K562 (cell line): ENCODE data around the gene FOSL2. TPM values are rescaled to one million over a fixed set of nuclear protein-coding genes. Genes with fewer than 3 reads are reported as not detected.

Source experiments
- ADNP ChIP-seq: fragments of 200-800 bp; sonication (Bioruptor generic); IDR thresholded peaks from 2 replicates; pipeline ENCODE4 v1.6.1; 2016; ENCODE audit warnings: missing genetic modification characterization, missing compliant biosample characterization
- BRD4 ChIP-seq: fragments of 200-600 bp; sonication (generic); IDR thresholded peaks from 2 replicates; pipeline ENCODE4 v1.6.1; 2017; ENCODE audit warnings: inconsistent platforms
- CBX1 ChIP-seq: sonication (generic); IDR thresholded peaks from 2 replicates; pipeline ENCODE4 v1.6.1; 2016; ENCODE audit warnings: antibody characterized with exemption, low read depth, mild to moderate bottlenecking
- CBX2 ChIP-seq: fragments of 200-600 bp; sonication (generic); IDR thresholded peaks from one replicate; pipeline ENCODE4 v1.6.1; 2012; ENCODE audit warnings: mild to moderate bottlenecking, low read length, inconsistent platforms; ENCODE audit not compliant: insufficient read depth, poor library complexity, severe bottlenecking
- CCNT2 ChIP-seq: IDR thresholded peaks from 2 replicates; pipeline ENCODE4 v1.6.1; 2011; ENCODE audit warnings: borderline replicate concordance, low read depth, mild to moderate bottlenecking, moderate library complexity, mixed read lengths, low read length; ENCODE audit not compliant: insufficient read length; ENCODE audit errors: extremely low read depth
- ELF4 ChIP-seq: fragments of 450-650 bp; formaldehyde crosslinking; IDR thresholded peaks from 2 replicates; pipeline ENCODE4 v1.4.0; 2022; ENCODE audit warnings: missing genetic modification characterization
- GABPA ChIP-seq: fragments of 200-800 bp; sonication (Bioruptor generic); conservative IDR thresholded peaks from 2 replicates; pipeline ENCODE4 v1.6.1; 2016; ENCODE audit warnings: low read depth, missing genetic modification characterization, missing compliant biosample characterization
- GTF2F1 ChIP-seq: IDR thresholded peaks from 2 replicates; pipeline ENCODE4 v1.6.1; 2011; ENCODE audit warnings: low read depth, low read length, improper control_type of control experiment
- HLTF ChIP-seq: fragments of 450-650 bp; IDR thresholded peaks from 2 replicates; pipeline ENCODE4 v1.6.1; 2016
- KDM1A ChIP-seq, 2 experiments: fragments of 450-650 bp; IDR thresholded peaks; 2 replicates each; pipeline ENCODE4 v1.6.1; 2016; ENCODE audit warnings: mild to moderate bottlenecking in 2 of 2
- MAZ ChIP-seq, 2 experiments: fragments of 450-650 bp in 1 of 2; sonication (generic) in 1 of 2; formaldehyde crosslinking; IDR thresholded peaks in 1 of 2; conservative IDR thresholded peaks in 1 of 2; 2 replicates each; pipeline versions ENCODE4 v1.4.0 to v1.5.0; 2020; ENCODE audit warnings: mild to moderate bottlenecking in 1 of 2, missing genetic modification reagents in 1 of 2
- MED1 ChIP-seq: sonication (generic); formaldehyde crosslinking; IDR thresholded peaks from 2 replicates; pipeline ENCODE4 v1.8.1; 2023; ENCODE audit warnings: missing genetic modification reagents, borderline replicate concordance
- NR1H2 ChIP-seq: sonication (generic); formaldehyde crosslinking; IDR thresholded peaks from 2 replicates; pipeline ENCODE4 v1.4.0; 2020; ENCODE audit warnings: mild to moderate bottlenecking, missing genetic modification reagents
- NR3C1 ChIP-seq: sonication (generic); formaldehyde crosslinking; IDR thresholded peaks from 2 replicates; pipeline ENCODE4 v1.8.1; 2022; ENCODE audit warnings: missing genetic modification reagents
- PHF8 ChIP-seq: fragments of 200-600 bp; sonication (generic); IDR thresholded peaks from 2 replicates; pipeline ENCODE4 v1.6.1; 2012; ENCODE audit warnings: mixed run types, mild to moderate bottlenecking, inconsistent platforms, low read length, moderate library complexity, borderline replicate concordance
- POU5F1 ChIP-seq: fragments of 150-350 bp; IDR thresholded peaks from 2 replicates; pipeline ENCODE4 v1.6.1; 2014; ENCODE audit warnings: borderline replicate concordance, low read length, low read depth, mild to moderate bottlenecking; ENCODE audit not compliant: partially characterized antibody
- PTBP1 ChIP-seq: fragments of 200-400 bp; formaldehyde crosslinking; IDR thresholded peaks from 2 replicates; pipeline ENCODE4 v1.6.1; 2017; ENCODE audit warnings: low read depth, low read length
- RNF2 ChIP-seq: sonication (generic); IDR thresholded peaks from 2 replicates; pipeline ENCODE4 v1.6.1; 2016
- SETDB1 ChIP-seq: IDR thresholded peaks from one replicate; pipeline ENCODE4 v1.6.1; 2012; ENCODE audit warnings: low read length, control low read depth, inconsistent platforms
- SREBF2 ChIP-seq: sonication (generic); formaldehyde crosslinking; IDR thresholded peaks from 2 replicates; pipeline ENCODE4 v1.4.0; 2020; ENCODE audit warnings: mild to moderate bottlenecking, missing genetic modification reagents
- TCF3 ChIP-seq: sonication (generic); formaldehyde crosslinking; IDR thresholded peaks from 2 replicates; pipeline ENCODE4 v1.4.0; 2020; ENCODE audit warnings: mild to moderate bottlenecking, missing genetic modification reagents
- TFE3 ChIP-seq: fragments of 450-650 bp; formaldehyde crosslinking; IDR thresholded peaks from 2 replicates; pipeline ENCODE4 v1.4.0; 2020; ENCODE audit warnings: mild to moderate bottlenecking, mixed read lengths
- ZNF395 ChIP-seq: fragments of 200-800 bp; sonication (Bioruptor generic); IDR thresholded peaks from 2 replicates; pipeline ENCODE4 v1.6.1; 2017; ENCODE audit warnings: missing genetic modification characterization, missing compliant biosample characterization
- ZNF511 ChIP-seq: sonication (generic); formaldehyde crosslinking; IDR thresholded peaks from 2 replicates; pipeline ENCODE4 v1.8.0; 2022; ENCODE audit warnings: mild to moderate bottlenecking, missing genetic modification reagents
- ZNF668 ChIP-seq: fragments of 250-450 bp; sonication (Bioruptor Pico); IDR thresholded peaks from 2 replicates; pipeline ENCODE4 v1.8.0; 2022; ENCODE audit warnings: mild to moderate bottlenecking, inconsistent platforms
- ZNF830 ChIP-seq: fragments of 250-450 bp; sonication (Bioruptor Pico); IDR thresholded peaks from 2 replicates; pipeline ENCODE4 v1.5.0; 2021; ENCODE audit warnings: mild to moderate bottlenecking
- polyA plus RNA-seq, 8 experiments: library from polyadenylated mRNA; depleted of rRNA in 4 of 8; stranded (reverse) in 5 of 8; unstranded in 3 of 8; fragments of >200 nt; fragmentation: Nextera tagmentation in 2 of 8; fragmentation: Illumina TruSeq in 1 of 8; extraction: Ambion mirVana in 2 of 8; extraction: Trizol in 1 of 8; gene quantifications; 2 replicates each; pipeline versions ENCODE4 v1.2.1 to v1.2.3, GENCODE V29; 2011 to 2014; ENCODE audit warnings: inconsistent platforms in 1 of 8, missing spikeins in 1 of 8
- total RNA-seq, 7 experiments: library from RNA; depleted of rRNA in 6 of 7; stranded (reverse); fragments of >200 nt in 6 of 7; fragmentation: Illumina TruSeq in 2 of 7; extraction: Trizol in 2 of 7; gene quantifications; 2 replicates each; pipeline versions ENCODE4 v1.2.1 to v1.2.3, GENCODE V29; 2011 to 2021; ENCODE audit warnings: low replicate concordance in 1 of 7

FOSL2 gene
- total and polyA plus RNA-seq, 9 of the 15 experiments (the other 6 are each of a cell fraction or from before 2014, with no cell fraction given): 0.04 to 2.9 (median 0.80) TPM

GRCh38 chr2:28390746-28391563 lies 1.7 kb upstream of the FOSL2 start (continued):
- TF ChIP-seq CCNT2: no peak
- no peak for TF ChIP-seq ZNF830 (CRISPR knock-in tag)
- TF ChIP-seq NR3C1: 0 out of 2 replicates have a peak, but pooled peaks have one; percentile 76
- TF ChIP-seq HLTF: no peak
- peak in 1 of 2 experiments; percentile 37; a peak in 1 of 4 replicates for TF ChIP-seq KDM1A (IDR thresholded peaks at IDR 0.05)
- 0 out of 2 replicates have a peak, but pooled peaks have one; percentile 19 for TF ChIP-seq CBX1
- no peak for TF ChIP-seq POU5F1
- TF ChIP-seq ZNF511: 0 out of 2 replicates have a peak, but pooled peaks have one; percentile 6
- 0 out of 2 replicates have a peak, but pooled peaks have one; percentile 4 for TF ChIP-seq GABPA (tag)
- TF ChIP-seq MAZ (CRISPR knock-in tag; conservative IDR thresholded peaks at IDR 0.05 in 1 of 2, IDR thresholded peaks at IDR 0.05 in 1 of 2): peak in 1 of 2 experiments; percentile 11; a peak in 1 of 4 replicates
- TF ChIP-seq PTBP1: 0 out of 2 replicates have a peak, but pooled peaks have one; percentile 22
- 0 out of 2 replicates have a peak, but pooled peaks have one; percentile 2 for TF ChIP-seq PHF8
- TF ChIP-seq CBX2: no peak
- TF ChIP-seq SETDB1: no peak
- TF ChIP-seq ELF4 (CRISPR knock-in tag): no peak
- TF ChIP-seq GTF2F1: no peak
- no peak; the same call in 1 of the 2 replicates for TF ChIP-seq RNF2
- peak; percentile 65; the same call in 1 of the 2 replicates for TF ChIP-seq ADNP
- TF ChIP-seq MED1 (CRISPR knock-in tag): no peak
- TF ChIP-seq TCF3 (CRISPR knock-in tag): no peak
- TF ChIP-seq ZNF395 (CRISPR knock-in tag): peak; percentile 60
- peak; percentile 35; the same call in 1 of the 2 replicates for TF ChIP-seq BRD4
- no peak for TF ChIP-seq ZNF668 (CRISPR knock-in tag)
- no peak for TF ChIP-seq TFE3 (CRISPR knock-in tag)
- no peak for TF ChIP-seq SREBF2
- 0 out of 2 replicates have a peak, but pooled peaks have one; percentile 23 for TF ChIP-seq NR1H2 (CRISPR knock-in tag)
